HepG2 (cell line): Measurements from ENCODE around the gene PIK3CD. TPM values are rescaled to one million over a fixed set of nuclear protein-coding genes. Genes with fewer than 3 reads are reported as not detected.

ENCODE experiments used
- ATRX ChIP-seq: sonication (generic); formaldehyde crosslinking; IDR thresholded peaks from 2 replicates; pipeline ENCODE4 v1.4.0; 2020; ENCODE audit warnings: missing genetic modification reagents, borderline replicate concordance
- FIP1L1 ChIP-seq: fragments of 200-400 bp; formaldehyde crosslinking; IDR thresholded peaks from 2 replicates; pipeline ENCODE4 v1.6.1; 2018; ENCODE audit warnings: low read depth, mild to moderate bottlenecking, low read length, moderate library complexity, borderline replicate concordance; ENCODE audit not compliant: insufficient read depth
- GTF2F1 ChIP-seq: fragments of 150-350 bp; IDR thresholded peaks from 2 replicates; pipeline ENCODE4 v1.6.1; 2014; ENCODE audit warnings: low read length
- HDAC2 ChIP-seq: sonication (generic); formaldehyde crosslinking; IDR thresholded peaks from 2 replicates; pipeline ENCODE4 v1.4.0; 2020; ENCODE audit warnings: missing genetic modification reagents
- HOXD1 ChIP-seq: sonication (generic); formaldehyde crosslinking; IDR thresholded peaks from 2 replicates; pipeline ENCODE4 v1.5.0; 2020; ENCODE audit warnings: missing genetic modification reagents
- KDM2A ChIP-seq: sonication (generic); formaldehyde crosslinking; IDR thresholded peaks from 2 replicates; pipeline ENCODE4 v1.4.0; 2020; ENCODE audit warnings: low read depth, missing genetic modification reagents, borderline replicate concordance
- KLF6 ChIP-seq: IDR thresholded peaks from 2 replicates; pipeline ENCODE4 v1.8.0; 2016; ENCODE audit warnings: missing biosample characterization, missing genetic modification reagents
- NR1H2 ChIP-seq: sonication (generic); formaldehyde crosslinking; IDR thresholded peaks from 2 replicates; pipeline ENCODE4 v1.8.1; 2022; ENCODE audit warnings: low read depth, missing genetic modification reagents, borderline replicate concordance
- POLR2AphosphoS2 ChIP-seq: IDR thresholded peaks from 2 replicates; pipeline ENCODE4 v1.6.1; 2011; ENCODE audit warnings: low read depth, low read length, improper control_type of control experiment
- SOX13 ChIP-seq, 3 experiments: fragments of 450-650 bp in 1 of 3; sonication (generic) in 1 of 3; formaldehyde crosslinking in 1 of 3; IDR thresholded peaks in 2 of 3; conservative IDR thresholded peaks in 1 of 3; 2 replicates each; pipeline versions ENCODE4 v1.5.0 to v1.6.1; 2016 to 2020; ENCODE audit warnings: antibody characterized with exemption in 1 of 3, mild to moderate bottlenecking in 1 of 3, missing compliant biosample characterization in 1 of 3, missing genetic modification reagents in 1 of 3, moderate library complexity in 1 of 3
- SRSF9 ChIP-seq: fragments of 200-400 bp; formaldehyde crosslinking; IDR thresholded peaks from 2 replicates; pipeline ENCODE4 v1.6.1; 2018; ENCODE audit warnings: borderline replicate concordance, mild to moderate bottlenecking, low read depth, low read length; ENCODE audit not compliant: insufficient read depth, poor library complexity, severe bottlenecking
- TAF15 ChIP-seq: fragments of 200-400 bp; formaldehyde crosslinking; IDR thresholded peaks from one replicate; pipeline ENCODE4 v1.6.1; 2018; ENCODE audit warnings: mild to moderate bottlenecking, low read depth, low read length; ENCODE audit not compliant: poor library complexity, severe bottlenecking
- XRCC5 ChIP-seq: fragments of 200-400 bp; formaldehyde crosslinking; optimal IDR thresholded peaks from 2 replicates; pipeline ENCODE3; 2017; ENCODE audit warnings: mild to moderate bottlenecking, low read length
- YY1 ChIP-seq: IDR thresholded peaks from 2 replicates; pipeline ENCODE4 v1.6.1; 2011; ENCODE audit warnings: low read length, low read depth, moderate library complexity, mild to moderate bottlenecking; ENCODE audit not compliant: insufficient read depth, insufficient replicate concordance
- ZBTB25 ChIP-seq: IDR thresholded peaks from 2 replicates; pipeline ENCODE4 v1.6.1; 2018; ENCODE audit warnings: missing genetic modification reagents
- ZBTB7B ChIP-seq: sonication (generic); formaldehyde crosslinking; IDR thresholded peaks from 2 replicates; pipeline ENCODE4 v1.4.0; 2020; ENCODE audit warnings: missing genetic modification reagents
- ZFY ChIP-seq: sonication (generic); formaldehyde crosslinking; IDR thresholded peaks from 2 replicates; pipeline ENCODE4 v1.4.0; 2020; ENCODE audit warnings: missing genetic modification reagents
- ZNF234 ChIP-seq: sonication (generic); formaldehyde crosslinking; conservative IDR thresholded peaks from 2 replicates; pipeline ENCODE4 v1.5.1; 2020; ENCODE audit warnings: mild to moderate bottlenecking, missing genetic modification reagents
- polyA plus RNA-seq, 8 experiments: library from polyadenylated mRNA; depleted of rRNA in 3 of 8; stranded (reverse) in 7 of 8; unstranded in 1 of 8; fragments of >200 nt; fragmentation: Illumina TruSeq in 4 of 8; extraction: Trizol in 4 of 8; gene quantifications; 2 replicates each; pipeline versions ENCODE4 v1.2.1 to v1.2.3, GENCODE V29; 2011 to 2016; ENCODE audit warnings: low read depth in 4 of 8, missing spikeins in 1 of 8, mixed read lengths in 1 of 8; ENCODE audit not compliant: insufficient read depth in 1 of 8
- total RNA-seq, 5 experiments: library from RNA; depleted of rRNA; stranded (reverse); fragments of >200 nt; fragmentation: Illumina TruSeq; extraction: Trizol; gene quantifications; 2 replicates each; pipeline ENCODE4 v1.2.3, GENCODE V29; 2016; ENCODE audit warnings: low read depth in 1 of 5

PIK3CD gene
- total and polyA plus RNA-seq, 2 of the 13 experiments (the other 11 are each of a cell fraction or from before 2014, with no cell fraction given) = 7.1 to 10.0 TPM

- TF ChIP-seq SOX13 (IDR thresholded peaks at IDR 0.05) (no peak), SOX13 (CRISPR knock-in tag; conservative IDR thresholded peaks at IDR 0.05 in 1 of 2, IDR thresholded peaks at IDR 0.05 in 1 of 2) (no peak), TAF15 (no peak), XRCC5 (peak; percentile 13), NR1H2 (CRISPR knock-in tag) (no peak), YY1 (peak; percentile 54), GTF2F1 (no peak), HDAC2 (CRISPR knock-in tag) (no peak), ZBTB7B (peak; percentile 43; the same call in 1 of the 2 replicates), POLR2AphosphoS2 (no peak), FIP1L1 (no peak), KLF6 (CRISPR knock-in tag) (no peak), SRSF9 (no peak), ZBTB25 (CRISPR knock-in tag) (no peak), ZFY (peak; percentile 42; the same call in 1 of the 2 replicates), HOXD1 (CRISPR knock-in tag) (no peak), ATRX (CRISPR knock-in tag) (no peak), ZNF234 (CRISPR knock-in tag) (no peak), KDM2A (peak; percentile 70; the same call in 1 of the 2 replicates)
Measured at GRCh38 chr1:9689011-9689706, 37.6 kb downstream of the PIK3CD start (continued).
